WERI-Rb-1 (cell line): ENCODE data around the gene WDR5B.

ENCODE experiments used
- DNase-seq: peaks from one replicate; pipeline ENCODE4 v3.0.0-alpha.2; 2020
- H3K27ac ChIP-seq: fragments of 250-450 bp; sonication (Bioruptor Pico); 2 replicates; pipeline ENCODE4 v1.5.1; 2020; ENCODE audit warnings: mild to moderate bottlenecking, moderate library complexity
- H3K27me3 ChIP-seq: fragments of 250-450 bp; sonication (Bioruptor Pico); 2 replicates; pipeline ENCODE4 v1.5.1; 2021; ENCODE audit warnings: mild to moderate bottlenecking, low read depth, moderate library complexity; ENCODE audit not compliant: insufficient read depth, severe bottlenecking
- H3K36me3 ChIP-seq: fragments of 250-450 bp; sonication (Bioruptor Pico); 2 replicates; pipeline ENCODE4 v1.5.1; 2020; ENCODE audit warnings: mild to moderate bottlenecking, moderate library complexity
- H3K4me3 ChIP-seq: 2 replicates; pipeline ENCODE4 v1.5.1; 2011; ENCODE audit warnings: low read depth, mild to moderate bottlenecking, control low read depth, low read length
- H3K9me3 ChIP-seq: fragments of 250-450 bp; sonication (Bioruptor Pico); 2 replicates; pipeline ENCODE4 v1.5.1; 2021; ENCODE audit warnings: mild to moderate bottlenecking, moderate library complexity; ENCODE audit not compliant: severe bottlenecking
- TF ChIP-seq, protein P1 (sequence below): IDR thresholded peaks from 2 replicates; pipeline ENCODE4 v1.5.1; 2011; ENCODE audit warnings: low read depth, mild to moderate bottlenecking, control low read depth, inconsistent platforms, low read length

WDR5B gene

DNA sequence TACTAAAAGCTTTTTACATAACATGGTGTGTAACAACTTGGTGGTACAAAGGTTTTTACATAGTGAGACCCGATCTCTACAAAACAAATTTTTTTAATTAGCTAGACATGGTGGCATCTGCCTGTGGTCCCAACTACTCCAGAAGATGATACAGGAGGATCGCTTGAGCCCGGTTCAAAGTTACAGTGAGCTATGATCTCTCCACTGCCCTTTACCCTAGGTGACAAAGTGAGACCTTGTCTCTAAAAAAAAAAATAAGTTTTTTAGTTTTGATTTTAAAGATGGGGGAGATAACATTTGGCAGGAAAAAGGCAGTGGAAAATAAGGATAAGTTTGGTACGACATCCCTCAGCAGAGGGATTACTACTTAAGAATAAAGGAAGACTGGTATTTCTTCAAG, 26.0 kb downstream of the WDR5B start:
- Histone ChIP-seq H3K27ac (no peak overlapping the region), H3K9me3 (no peaks in the 10 kb centered on the region), H3K27me3 (no peaks in the 10 kb centered on the region), H3K4me3 (no peak overlapping the region), H3K36me3 (peaks cover 4% of the 10 kb centered on the region; the same call in 1 of the 2 replicates)
- no peak for DNase-seq
- TF ChIP-seq, protein P1, sequence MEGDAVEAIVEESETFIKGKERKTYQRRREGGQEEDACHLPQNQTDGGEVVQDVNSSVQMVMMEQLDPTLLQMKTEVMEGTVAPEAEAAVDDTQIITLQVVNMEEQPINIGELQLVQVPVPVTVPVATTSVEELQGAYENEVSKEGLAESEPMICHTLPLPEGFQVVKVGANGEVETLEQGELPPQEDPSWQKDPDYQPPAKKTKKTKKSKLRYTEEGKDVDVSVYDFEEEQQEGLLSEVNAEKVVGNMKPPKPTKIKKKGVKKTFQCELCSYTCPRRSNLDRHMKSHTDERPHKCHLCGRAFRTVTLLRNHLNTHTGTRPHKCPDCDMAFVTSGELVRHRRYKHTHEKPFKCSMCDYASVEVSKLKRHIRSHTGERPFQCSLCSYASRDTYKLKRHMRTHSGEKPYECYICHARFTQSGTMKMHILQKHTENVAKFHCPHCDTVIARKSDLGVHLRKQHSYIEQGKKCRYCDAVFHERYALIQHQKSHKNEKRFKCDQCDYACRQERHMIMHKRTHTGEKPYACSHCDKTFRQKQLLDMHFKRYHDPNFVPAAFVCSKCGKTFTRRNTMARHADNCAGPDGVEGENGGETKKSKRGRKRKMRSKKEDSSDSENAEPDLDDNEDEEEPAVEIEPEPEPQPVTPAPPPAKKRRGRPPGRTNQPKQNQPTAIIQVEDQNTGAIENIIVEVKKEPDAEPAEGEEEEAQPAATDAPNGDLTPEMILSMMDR: no peak

DNA sequence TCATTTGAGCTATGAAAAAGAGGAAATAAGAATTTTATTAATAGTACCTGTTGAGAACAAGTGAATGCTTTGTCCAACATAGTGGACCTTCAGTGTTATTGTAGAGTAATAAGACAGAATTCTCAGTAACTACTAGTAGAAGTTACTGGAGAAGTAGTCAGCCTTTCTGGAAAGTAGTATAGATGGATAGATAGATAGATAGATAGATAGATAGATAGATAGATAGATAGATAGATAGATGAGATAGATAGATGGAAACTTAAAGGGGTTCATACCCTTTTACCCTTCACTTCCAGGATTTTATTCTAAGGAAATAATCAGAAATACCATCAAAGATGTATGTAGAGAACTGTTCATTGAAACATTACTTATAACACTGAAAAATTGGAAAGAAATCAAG, 26.7 kb downstream of the WDR5B start:
- no peak for DNase-seq
- Histone ChIP-seq H3K36me3 (peaks cover 4% of the 10 kb centered on the region; the same call in 1 of the 2 replicates), H3K27ac (no peak overlapping the region), H3K9me3 (no peaks in the 10 kb centered on the region), H3K4me3 (no peak overlapping the region), H3K27me3 (no peaks in the 10 kb centered on the region)
- TF ChIP-seq, protein P1: no peak

DNA sequence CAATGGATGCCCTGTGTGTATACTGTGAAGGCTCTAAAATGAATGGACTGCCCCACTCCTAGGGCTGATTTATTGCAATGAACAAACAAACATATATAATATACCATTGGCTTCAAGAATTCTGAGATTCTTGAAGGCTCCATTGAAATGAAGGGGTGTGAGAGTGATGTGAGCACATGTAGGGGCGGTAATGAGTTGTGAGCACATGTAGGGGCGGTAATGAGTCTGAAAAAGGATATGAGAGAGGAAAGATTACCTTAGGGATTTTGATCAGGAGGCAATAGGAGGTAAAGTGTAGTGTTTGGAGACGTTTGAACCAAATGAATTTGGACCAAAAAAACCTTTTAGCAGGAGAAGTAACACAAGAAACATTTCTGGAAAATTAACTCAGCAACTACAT, 28.2 kb downstream of the WDR5B start:
- no peaks in the 10 kb centered on the region for H3K36me3 ChIP-seq
- TF ChIP-seq, protein P1: no peak
- H3K27ac ChIP-seq: no peak overlapping the region
- DNase-seq: no peak
- no peaks in the 10 kb centered on the region for H3K9me3 ChIP-seq
- no peaks in the 10 kb centered on the region for H3K27me3 ChIP-seq
- H3K4me3 ChIP-seq: no peak overlapping the region

DNA sequence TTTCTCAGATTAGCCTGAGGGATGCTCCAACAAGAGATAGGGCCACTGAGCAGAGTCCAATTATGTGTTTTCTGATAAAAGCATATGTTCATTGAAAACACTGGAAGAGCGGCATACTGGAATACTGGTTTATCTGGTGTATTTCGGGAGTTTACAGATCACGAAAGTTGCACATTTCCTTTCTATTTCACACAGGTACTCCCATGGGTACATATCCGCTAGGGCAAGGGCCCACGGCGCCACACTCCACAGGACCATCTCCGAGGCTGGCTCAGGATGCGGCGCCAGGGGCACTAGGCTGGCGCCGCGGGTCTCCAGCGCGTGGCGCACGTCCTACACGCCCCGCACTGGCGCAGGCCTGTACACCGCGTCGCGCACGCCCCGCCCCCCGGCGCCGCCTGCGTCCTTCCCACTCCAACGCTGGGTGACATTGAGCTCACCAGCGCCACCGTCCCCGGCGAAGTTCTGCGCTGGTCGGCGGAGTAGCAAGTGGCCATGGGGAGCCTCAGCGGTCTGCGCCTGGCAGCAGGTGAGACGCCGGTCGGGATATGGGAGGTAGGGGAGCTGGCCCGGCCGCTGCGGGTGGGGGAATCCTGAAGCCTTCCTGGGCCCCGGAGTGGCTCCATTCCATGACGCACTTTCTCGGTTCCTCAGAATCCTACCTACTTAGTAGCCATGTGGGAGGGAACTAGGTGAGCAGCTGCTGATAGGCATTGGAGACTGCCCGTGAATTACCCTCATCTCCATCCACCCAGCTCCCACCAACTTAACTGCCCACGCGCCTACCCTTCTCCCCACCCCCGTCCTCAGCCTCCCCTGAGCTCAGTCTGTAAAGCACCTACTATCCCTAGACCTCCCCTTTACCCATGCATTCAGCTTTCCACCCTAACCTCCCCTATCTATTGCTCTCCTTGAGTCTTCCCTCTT, 31.8 kb downstream of the WDR5B start, which contains the start of gene FAM162A:
Gene FAM162A, plus strand, starts transcription at position 412 of the 927 bp plus-strand sequence. Its CDS starts 84 bp downstream, at position 496.
- DNase-seq: peak; percentile 96
- Histone ChIP-seq H3K9me3 (no peaks in the 10 kb centered on the region), H3K4me3 (peak within 1 kb of the TSS; percentile 71), H3K27ac (peak within 1 kb of the TSS; percentile 84), H3K36me3 (no peaks in the 10 kb centered on the region; the same call in 1 of the 2 replicates), H3K27me3 (no peaks in the 10 kb centered on the region)
- TF ChIP-seq, protein P1: peak; percentile 71

DNA sequence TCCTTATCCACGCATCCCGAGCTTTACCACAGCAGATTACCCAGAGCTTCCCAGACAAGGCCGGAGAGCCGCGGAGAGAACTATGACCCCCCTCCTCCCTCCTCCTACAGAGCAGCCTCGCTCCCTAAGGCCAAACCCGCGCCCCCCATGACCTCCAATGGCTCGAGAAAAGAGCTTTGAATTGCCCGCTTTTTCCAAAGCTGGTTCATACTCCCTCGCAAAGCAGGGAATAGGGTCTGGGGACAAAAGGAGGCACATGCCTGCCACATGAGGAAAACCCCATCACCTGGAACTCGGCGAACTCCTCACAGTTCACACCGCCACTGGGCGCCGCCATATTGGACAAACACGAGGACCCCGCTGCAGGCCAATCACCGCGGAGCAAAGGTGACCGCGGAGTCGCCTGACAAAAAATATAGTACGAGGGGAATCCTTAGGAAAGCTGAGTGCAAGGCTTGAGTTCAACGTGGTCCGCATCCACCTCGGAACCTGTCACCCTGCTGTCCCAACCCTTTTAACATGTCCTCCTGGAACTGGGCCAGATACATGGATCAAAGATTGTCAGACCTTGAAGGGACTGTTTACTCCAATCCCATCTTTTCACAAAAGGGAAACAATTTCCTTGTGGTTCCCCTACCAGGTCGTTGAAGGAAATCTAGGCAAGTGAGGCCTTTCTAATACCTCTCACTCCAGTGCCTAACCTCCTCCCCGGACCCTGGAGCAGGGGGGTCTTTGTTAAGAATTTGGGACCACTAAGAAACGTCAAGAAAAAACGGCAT, 32.8 kb downstream of the WDR5B start, which contains the start of gene MIX23:
Gene MIX23, minus strand, starts transcription at position 344 of the 779 bp plus-strand sequence. Its CDS starts 7 bp downstream, at position 337.
- DNase-seq: peak; percentile 94
- H3K4me3 ChIP-seq: peak within 1 kb of the TSS; percentile 71
- H3K36me3 ChIP-seq: no peaks in the 10 kb centered on the region; the same call in 1 of the 2 replicates
- no peaks in the 10 kb centered on the region for H3K27me3 ChIP-seq
- no peaks in the 10 kb centered on the region for H3K9me3 ChIP-seq
- H3K27ac ChIP-seq: peak within 1 kb of the TSS; percentile 84
- TF ChIP-seq, protein P1: no peak
